Endothelial cell of umbilical vein (primary cell): ENCODE measurements around the gene ADAMTSL3. TPM values are rescaled to one million over a fixed set of nuclear protein-coding genes. Genes with fewer than 3 reads are reported as not detected.

Experiments
- BruUV-seq: library from RNA; stranded (reverse); fragments of 400-500 nt; replicated peaks from 2 replicates; lab custom pipeline; 2021; lab: Mats Ljungman, UMichigan
- CTCF ChIA-PET: fragments of 300-600, 350-600 bp; sonication (Branson Sonifier 250); formaldehyde crosslinking; loops from one replicate; lab custom pipeline; 2021; ENCODE audit warnings: antibody characterized with exemption, inconsistent platforms; lab: Charles Lee
- POLR2A ChIA-PET: fragments of 300-600, 350-600 bp; sonication (Branson Sonifier 250); formaldehyde crosslinking; loops from one replicate; lab custom pipeline; 2021; ENCODE audit warnings: antibody characterized with exemption, inconsistent platforms; lab: Charles Lee
- DNase-seq: peaks from one replicate; pipeline ENCODE4 v3.0.0-alpha.2; 2011; ENCODE audit warnings: low read depth, low spot score
- FAIRE-seq: peaks from 2 replicates; lab custom pipeline; 2011; peaks lifted over from hg19 to GRCh38; lab: Jason Lieb, UNC
- H2AFZ ChIP-seq: 2 replicates; pipeline ENCODE4 v1.6.0; 2012; ENCODE audit warnings: low read depth, low read length, control low read depth, inconsistent platforms
- H3K27ac ChIP-seq: 2 replicates; pipeline ENCODE4 v1.5.1; 2011; ENCODE audit warnings: low read depth, mild to moderate bottlenecking, control low read depth, low read length, moderate library complexity; ENCODE audit not compliant: insufficient read depth
- H3K27me3 ChIP-seq, 2 experiments: 2 replicates each; pipeline versions ENCODE4 v1.6.0 to v1.6.1; 2011; ENCODE audit warnings: low read length in 2 of 2, mixed read lengths in 1 of 2; ENCODE audit not compliant: control insufficient read depth in 2 of 2, insufficient read depth in 2 of 2
- H3K36me3 ChIP-seq, 2 experiments: 2 replicates in 1 of 2; 3 replicates in 1 of 2; pipeline ENCODE4 v1.5.1; 2011; ENCODE audit warnings: low read length in 2 of 2, mild to moderate bottlenecking in 1 of 2, moderate library complexity in 1 of 2; ENCODE audit not compliant: control insufficient read depth in 2 of 2, insufficient read depth in 2 of 2; ENCODE audit errors: extremely low read depth in 1 of 2
- H3K4me1 ChIP-seq: 3 replicates; pipeline ENCODE4 v1.5.1; 2011; ENCODE audit warnings: mild to moderate bottlenecking, low read length; ENCODE audit not compliant: control insufficient read depth, insufficient read depth; ENCODE audit errors: extremely low read depth
- H3K4me2 ChIP-seq: 2 replicates; pipeline ENCODE4 v1.6.1; 2011; ENCODE audit warnings: low read length, control low read depth, mixed read lengths; ENCODE audit not compliant: insufficient read depth
- H3K4me3 ChIP-seq, 3 experiments: fragments of 200-600 bp in 1 of 3; sonication (generic), shearing (Covaris generic) in 1 of 3; replicated peaks in 1 of 3; 2 replicates each; pipeline ENCODE4 v1.5.1; 2011 to 2016; ENCODE audit warnings: control low read depth in 3 of 3, low read length in 3 of 3, mild to moderate bottlenecking in 2 of 3, inconsistent platforms in 1 of 3, low read depth in 1 of 3, moderate library complexity in 1 of 3; ENCODE audit not compliant: insufficient read depth in 1 of 3
- H3K79me2 ChIP-seq: 2 replicates; pipeline ENCODE4 v1.6.0; 2012; ENCODE audit warnings: low read length, inconsistent platforms; ENCODE audit not compliant: control insufficient read depth, insufficient read depth
- H3K9ac ChIP-seq: replicated peaks from 2 replicates; pipeline ENCODE3; 2011; ENCODE audit warnings: low read length, control low read depth; ENCODE audit not compliant: insufficient read depth; ENCODE audit errors: extremely low read depth
- H3K9me1 ChIP-seq: replicated peaks from 3 replicates; pipeline ENCODE4 v1.6.0; 2011; ENCODE audit warnings: mild to moderate bottlenecking, low read length; ENCODE audit not compliant: control insufficient read depth, insufficient read depth; ENCODE audit errors: extremely low read depth
- H3K9me3 ChIP-seq: replicated peaks from 2 replicates; pipeline ENCODE4 v1.5.1; 2012; ENCODE audit warnings: low read length, inconsistent platforms; ENCODE audit not compliant: control insufficient read depth, insufficient read depth
- H4K20me1 ChIP-seq: replicated peaks from 2 replicates; pipeline ENCODE3; 2011; ENCODE audit warnings: mild to moderate bottlenecking, low read length; ENCODE audit not compliant: control insufficient read depth, insufficient read depth; ENCODE audit errors: extremely low read depth
- EZH2 ChIP-seq: IDR thresholded peaks from 2 replicates; pipeline ENCODE4 v1.6.1; 2012; ENCODE audit warnings: borderline replicate concordance, low read depth, mild to moderate bottlenecking, moderate library complexity, low read length, inconsistent platforms; ENCODE audit not compliant: severe bottlenecking
- FOS ChIP-seq: IDR thresholded peaks from 2 replicates; pipeline ENCODE4 v1.6.1; 2011; ENCODE audit warnings: mild to moderate bottlenecking, low read length, moderate library complexity, borderline replicate concordance; ENCODE audit not compliant: insufficient read depth
- GATA2 ChIP-seq: IDR thresholded peaks from 2 replicates; pipeline ENCODE4 v1.7.0; 2011; ENCODE audit warnings: low read depth, mild to moderate bottlenecking, moderate library complexity, mixed read lengths, low read length; ENCODE audit not compliant: insufficient read length, insufficient read depth
- JUN ChIP-seq: IDR thresholded peaks from 2 replicates; pipeline ENCODE4 v1.6.1; 2011; ENCODE audit warnings: borderline replicate concordance, low read depth; ENCODE audit not compliant: insufficient read length, insufficient read depth
- MYC ChIP-seq: IDR thresholded peaks from one replicate; pipeline ENCODE4 v1.6.1; 2011; ENCODE audit warnings: mild to moderate bottlenecking, low read depth, low read length
- POLR2A ChIP-seq: IDR thresholded peaks from 2 replicates; pipeline ENCODE4 v1.6.1; 2012; ENCODE audit warnings: low read depth, mild to moderate bottlenecking, control low read depth, low read length
- POLR2AphosphoS5 ChIP-seq: IDR thresholded peaks from 2 replicates; pipeline ENCODE4 v1.6.1; 2012; ENCODE audit warnings: low read depth, mild to moderate bottlenecking, control low read depth, low read length, moderate library complexity; ENCODE audit not compliant: insufficient read depth
- dilution Hi-C: fragments of 300-500 bp; cut with MboI; formaldehyde crosslinking; loops from one replicate; pipeline ENCODE4 v1.15.0; 2019; ENCODE audit warnings: low sequenced_read_pairs; ENCODE audit not compliant: extremely low pct_ligation_motif_present
- intact Hi-C: fragments of 100-400 bp; cut with micrococcal nuclease; formaldehyde crosslinking; loops from one replicate; pipeline ENCODE4 v1.10.0; 2022
- polyA plus RNA-seq, 4 experiments: library from polyadenylated mRNA; depleted of rRNA in 3 of 4; stranded (reverse) in 3 of 4; unstranded in 1 of 4; fragments of >200 nt; gene quantifications; 2 replicates each; pipeline versions ENCODE4 v1.2.1 to v1.2.3, GENCODE V29; 2011 to 2012; ENCODE audit warnings: missing spikeins in 1 of 4
- total RNA-seq: library from RNA; stranded (reverse); gene quantifications from 2 replicates; pipeline ENCODE4 v1.2.3, GENCODE V29; 2021
- TF ChIP-seq, protein P1 (sequence below), 2 donors: IDR thresholded peaks; 1 replicate in 1 of 2; 2 replicates in 1 of 2; pipeline ENCODE4 v1.5.1; 2011; ENCODE audit warnings: low read length in 2 of 2, mild to moderate bottlenecking in 2 of 2, moderate library complexity in 2 of 2, control low read depth in 1 of 2, inconsistent platforms in 1 of 2, low read depth in 1 of 2; ENCODE audit not compliant: insufficient read depth in 1 of 2; ENCODE audit errors: extremely low read depth in 1 of 2
- TF ChIP-seq, protein P2 (sequence below): IDR thresholded peaks from 2 replicates; pipeline ENCODE4 v1.6.1; 2011; ENCODE audit not compliant: insufficient read depth, insufficient read length

Gene ADAMTSL3
- total and polyA plus RNA-seq, 2 donors (not counting 3 experiments of a cell fraction or from before 2014, with no cell fraction given), result not detected

- H3K9me1 ChIP-seq, result no peaks in the 10 kb centered on the region
- ChIA-PET POLR2A (no interaction called here), CTCF (no interaction called here)
- FAIRE-seq (no peak), DNase-seq (no peak)
- no peak overlapping the region for H3K4me2 ChIP-seq
- H3K9ac ChIP-seq, result no peak overlapping the region
- H3K36me3 ChIP-seq, result no peaks in the 10 kb centered on the region
- no peak for TF ChIP-seq POLR2AphosphoS5
- TF ChIP-seq EZH2, result no peak
- TF ChIP-seq, protein P1, sequence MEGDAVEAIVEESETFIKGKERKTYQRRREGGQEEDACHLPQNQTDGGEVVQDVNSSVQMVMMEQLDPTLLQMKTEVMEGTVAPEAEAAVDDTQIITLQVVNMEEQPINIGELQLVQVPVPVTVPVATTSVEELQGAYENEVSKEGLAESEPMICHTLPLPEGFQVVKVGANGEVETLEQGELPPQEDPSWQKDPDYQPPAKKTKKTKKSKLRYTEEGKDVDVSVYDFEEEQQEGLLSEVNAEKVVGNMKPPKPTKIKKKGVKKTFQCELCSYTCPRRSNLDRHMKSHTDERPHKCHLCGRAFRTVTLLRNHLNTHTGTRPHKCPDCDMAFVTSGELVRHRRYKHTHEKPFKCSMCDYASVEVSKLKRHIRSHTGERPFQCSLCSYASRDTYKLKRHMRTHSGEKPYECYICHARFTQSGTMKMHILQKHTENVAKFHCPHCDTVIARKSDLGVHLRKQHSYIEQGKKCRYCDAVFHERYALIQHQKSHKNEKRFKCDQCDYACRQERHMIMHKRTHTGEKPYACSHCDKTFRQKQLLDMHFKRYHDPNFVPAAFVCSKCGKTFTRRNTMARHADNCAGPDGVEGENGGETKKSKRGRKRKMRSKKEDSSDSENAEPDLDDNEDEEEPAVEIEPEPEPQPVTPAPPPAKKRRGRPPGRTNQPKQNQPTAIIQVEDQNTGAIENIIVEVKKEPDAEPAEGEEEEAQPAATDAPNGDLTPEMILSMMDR (IDR thresholded peaks at IDR 0.05; ENCODE audit: extremely low read depth in 1 of 2, insufficient read depth in 1 of 2, low read depth in 1 of 2, low read length in 2 of 2), result no peak
- TF ChIP-seq MYC, result no peak
- no peak for TF ChIP-seq GATA2
- no peak for TF ChIP-seq JUN
- TF ChIP-seq FOS, result no peak
- TF ChIP-seq, protein P2, sequence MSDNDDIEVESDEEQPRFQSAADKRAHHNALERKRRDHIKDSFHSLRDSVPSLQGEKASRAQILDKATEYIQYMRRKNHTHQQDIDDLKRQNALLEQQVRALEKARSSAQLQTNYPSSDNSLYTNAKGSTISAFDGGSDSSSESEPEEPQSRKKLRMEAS, result no peak
- TF ChIP-seq POLR2A, result no peak
- H3K27ac ChIP-seq, result no peak overlapping the region
- no peak overlapping the region for H2AFZ ChIP-seq
- no peaks in the 10 kb centered on the region for H4K20me1 ChIP-seq
- H3K79me2 ChIP-seq, result no peaks in the 10 kb centered on the region
- no peak overlapping the region for H3K4me3 ChIP-seq
- H3K4me1 ChIP-seq, result no peaks in the 10 kb centered on the region
- H3K27me3 ChIP-seq, result no peaks in the 10 kb centered on the region
- H3K9me3 ChIP-seq, result no peaks in the 10 kb centered on the region
- dilution Hi-C loops, result no loop called here
- BruUV-seq, result no TSS peak
- intact Hi-C loops, result no loop called here
Measured at GRCh38 chr15:84001037-84001436, 347.1 kb downstream of the ADAMTSL3 start.
